Choroid plexus epithelial cell (primary cell): ENCODE results near the gene GRK4.
A peak's percentile ranks its signal among the peaks of the same experiment; 100 is the strongest.
"Not testable (repeated sequence)": the region's sequence is repeated elsewhere in the genome, so short reads cannot be mapped to it uniquely, and the experiment has no call there.

Experiments used
- DNase-seq: peaks from one replicate; pipeline ENCODE4 v3.0.0-alpha.2; 2010; ENCODE audit warnings: low read depth
- H3K4me3 ChIP-seq: 2 replicates; pipeline ENCODE4 v1.5.1; 2011; ENCODE audit warnings: low read depth, mild to moderate bottlenecking, control low read depth, low read length, moderate library complexity
- CTCF ChIP-seq: conservative IDR thresholded peaks from 2 replicates; pipeline ENCODE4 v1.5.1; 2011; ENCODE audit warnings: low read depth, mild to moderate bottlenecking, control low read depth, inconsistent platforms, low read length, moderate library complexity

The GRK4 gene

GRCh38 chr4:3044870-3045819, 81.8 kb downstream of the GRK4 start:
- peak; percentile 85 for DNase-seq
- no peak overlapping the region for H3K4me3 ChIP-seq
- peak; percentile 17 for TF ChIP-seq CTCF

- DNase-seq: no peak
- no peak for TF ChIP-seq CTCF
- no peak overlapping the region for H3K4me3 ChIP-seq
Observed at GRCh38 chr4:3046162-3046561, 82.8 kb downstream of the GRK4 start.

GRCh38 chr4:3046623-3047022, 83.3 kb downstream of the GRK4 start:
- no peak for DNase-seq
- no peak for TF ChIP-seq CTCF
- no peak overlapping the region for H3K4me3 ChIP-seq

GRCh38 chr4:3047464-3048286, 84.3 kb downstream of the GRK4 start:
- H3K4me3 ChIP-seq: no peak overlapping the region
- peak; percentile 80 for TF ChIP-seq CTCF
- DNase-seq: peak; percentile 67

- not testable (repeated sequence) for DNase-seq
Observed at GRCh38 chr4:3051141-3051897, 87.9 kb downstream of the GRK4 start.

GRCh38 chr4:3054169-3054759, 90.9 kb downstream of the GRK4 start:
- no peak for DNase-seq
- no peak overlapping the region for H3K4me3 ChIP-seq
- TF ChIP-seq CTCF: no peak

More at GRCh38 chr4:3051141-3051897, 87.9 kb downstream of the GRK4 start:
- H3K4me3 ChIP-seq: not testable (repeated sequence)
